Measurements from ENCODE around the gene CRABP1. TPM values are rescaled to one million over a fixed set of nuclear protein-coding genes. Genes with fewer than 3 reads are reported as not detected.

Gene CRABP1
- total RNA-seq, 1 experiment from 2014 or later = not detected

GRCh38 chr15:78360958-78361718, 21.0 kb downstream of the CRABP1 start:
- H3K4me1 Mint-ChIP-seq (ENCODE audit: low read depth, unreplicated experiment) = no peaks in the 10 kb centered on the region
- H3K36me3 Mint-ChIP-seq (ENCODE audit: insufficient read depth, unreplicated experiment) = no peaks in the 10 kb centered on the region
- BruUV-seq (replicated peaks) = no TSS peak

GRCh38 chr15:78361771-78362506, 21.8 kb downstream of the CRABP1 start:
- intact Hi-C loops (cut with micrococcal nuclease; ENCODE audit: unreplicated experiment) = no loop called here
- no TSS peak for BruUV-seq (replicated peaks)
- peaks cover 59% of the 10 kb centered on the region for H3K27me3 Mint-ChIP-seq (ENCODE audit: unreplicated experiment)
- H3K4me3 Mint-ChIP-seq (ENCODE audit: low read depth, unreplicated experiment) = no peak overlapping the region
- no peaks in the 10 kb centered on the region for H3K4me1 Mint-ChIP-seq (ENCODE audit: low read depth, unreplicated experiment)
- no peak for TF ChIP-seq CTCF (IDR thresholded peaks at IDR 0.05; ENCODE audit: unreplicated experiment)
- DNase-seq = no peak
- H3K9me3 Mint-ChIP-seq (ENCODE audit: low read depth, unreplicated experiment) = no peaks in the 10 kb centered on the region
- CTCF ChIA-PET = no interaction called here
- H3K27ac Mint-ChIP-seq (ENCODE audit: unreplicated experiment) = no peak overlapping the region
- no peaks in the 10 kb centered on the region for H3K36me3 Mint-ChIP-seq (ENCODE audit: insufficient read depth, unreplicated experiment)

More at GRCh38 chr15:78360958-78361718, 21.0 kb downstream of the CRABP1 start:
- H3K4me3 Mint-ChIP-seq (ENCODE audit: low read depth, unreplicated experiment) = no peak overlapping the region
- DNase-seq = no peak
- H3K27me3 Mint-ChIP-seq (ENCODE audit: unreplicated experiment) = peaks cover 59% of the 10 kb centered on the region
- no peak overlapping the region for H3K27ac Mint-ChIP-seq (ENCODE audit: unreplicated experiment)
- H3K9me3 Mint-ChIP-seq (ENCODE audit: low read depth, unreplicated experiment) = no peaks in the 10 kb centered on the region
- intact Hi-C loops (cut with micrococcal nuclease; ENCODE audit: unreplicated experiment) = no loop called here
- TF ChIP-seq CTCF (IDR thresholded peaks at IDR 0.05; ENCODE audit: unreplicated experiment) = no peak
- CTCF ChIA-PET = interaction anchor here (0.6 kb wide), 1 partner anchor 33 kb away, joined by 3 read pairs; no protein-coding TSS in a partner anchor

- intact Hi-C loops (cut with micrococcal nuclease; ENCODE audit: unreplicated experiment) = no loop called here
- TF ChIP-seq CTCF (IDR thresholded peaks at IDR 0.05; ENCODE audit: unreplicated experiment) = no peak
- no peak overlapping the region for H3K27ac Mint-ChIP-seq (ENCODE audit: unreplicated experiment)
- no peak for DNase-seq
- no peaks in the 10 kb centered on the region for H3K9me3 Mint-ChIP-seq (ENCODE audit: low read depth, unreplicated experiment)
- no TSS peak for BruUV-seq (replicated peaks)
- H3K4me1 Mint-ChIP-seq (ENCODE audit: low read depth, unreplicated experiment) = no peaks in the 10 kb centered on the region
- peaks cover 57% of the 10 kb centered on the region for H3K27me3 Mint-ChIP-seq (ENCODE audit: unreplicated experiment)
- CTCF ChIA-PET = no interaction called here
- H3K4me3 Mint-ChIP-seq (ENCODE audit: low read depth, unreplicated experiment) = no peak overlapping the region
- H3K36me3 Mint-ChIP-seq (ENCODE audit: insufficient read depth, unreplicated experiment) = no peaks in the 10 kb centered on the region
Measured at GRCh38 chr15:78362716-78363380, 22.7 kb downstream of the CRABP1 start.

GRCh38 chr15:78363381-78363734, 23.2 kb downstream of the CRABP1 start:
- intact Hi-C loops (cut with micrococcal nuclease; ENCODE audit: unreplicated experiment) = no loop called here
- DNase-seq = no peak
- Mint-ChIP-seq H3K27me3 (ENCODE audit: unreplicated experiment) (peaks cover 52% of the 10 kb centered on the region), H3K9me3 (ENCODE audit: low read depth, unreplicated experiment) (no peaks in the 10 kb centered on the region), H3K27ac (ENCODE audit: unreplicated experiment) (no peak overlapping the region), H3K4me1 (ENCODE audit: low read depth, unreplicated experiment) (no peaks in the 10 kb centered on the region), H3K4me3 (ENCODE audit: low read depth, unreplicated experiment) (no peak overlapping the region), H3K36me3 (ENCODE audit: insufficient read depth, unreplicated experiment) (no peaks in the 10 kb centered on the region)
- CTCF ChIA-PET = no interaction called here
- no TSS peak for BruUV-seq (replicated peaks)
- no peak for TF ChIP-seq CTCF (IDR thresholded peaks at IDR 0.05; ENCODE audit: unreplicated experiment)
